Activated naive CD8-positive, alpha-beta T cell treated with anti-CD3 and anti-CD28 coated beads, Interleukin-2, amount 50 U/mL, for 24 hours (primary cell): ENCODE measurements around the gene JAGN1.
"Not testable (repeated sequence)": the region's sequence is repeated elsewhere in the genome, so short reads cannot be mapped to it uniquely, and the experiment has no call there.

ENCODE experiments used
- ATAC-seq: fragments of 150-1000 bp; cut with Tn5 transposase; one replicate; pipeline ENCODE4 v1.10.0; 2021
- DNase-seq: peaks from one replicate; pipeline ENCODE4 v3.0.0; 2021
- H3K27ac Mint-ChIP-seq: one replicate; pipeline ENCODE4 v1.8.0; 2021; ENCODE audit warnings: mild to moderate bottlenecking, mixed read lengths
- H3K27me3 Mint-ChIP-seq: one replicate; pipeline ENCODE4 v1.8.0; 2021; ENCODE audit warnings: mixed read lengths
- H3K36me3 Mint-ChIP-seq: one replicate; pipeline ENCODE4 v1.8.0; 2021; ENCODE audit warnings: low read depth, mixed read lengths
- H3K4me1 Mint-ChIP-seq: one replicate; pipeline ENCODE4 v1.8.0; 2021; ENCODE audit warnings: mixed read lengths
- H3K4me3 Mint-ChIP-seq: one replicate; pipeline ENCODE4 v1.8.0; 2021; ENCODE audit warnings: mild to moderate bottlenecking, moderate library complexity, mixed read lengths
- H3K9me3 Mint-ChIP-seq: one replicate; pipeline ENCODE4 v1.8.0; 2021; ENCODE audit warnings: mixed read lengths

JAGN1 gene

GRCh38 chr3:9934993-9935392, 44.6 kb downstream of the JAGN1 start:
- H3K4me3 Mint-ChIP-seq = peak overlapping the region; percentile 89

GRCh38 chr3:9935966-9936510, 45.6 kb downstream of the JAGN1 start:
- no peak for ATAC-seq
- H3K4me3 Mint-ChIP-seq = no peak overlapping the region
- H3K27me3 Mint-ChIP-seq = no peaks in the 10 kb centered on the region
- no peak for DNase-seq
- no peaks in the 10 kb centered on the region for H3K9me3 Mint-ChIP-seq
- peak overlapping the region; percentile 37 for H3K27ac Mint-ChIP-seq
- H3K4me1 Mint-ChIP-seq = peaks cover 35% of the 10 kb centered on the region
- H3K36me3 Mint-ChIP-seq = peaks cover 7% of the 10 kb centered on the region

More at GRCh38 chr3:9934993-9935392, 44.6 kb downstream of the JAGN1 start:
- ATAC-seq (no peak), DNase-seq (no peak)
- Mint-ChIP-seq H3K9me3 (no peaks in the 10 kb centered on the region), H3K27ac (peak overlapping the region; percentile 48), H3K27me3 (no peaks in the 10 kb centered on the region), H3K36me3 (peaks cover 7% of the 10 kb centered on the region), H3K4me1 (peaks cover 35% of the 10 kb centered on the region)

GRCh38 chr3:9937486-9938238, 47.3 kb downstream of the JAGN1 start:
- no peak overlapping the region for H3K27ac Mint-ChIP-seq
- no peaks in the 10 kb centered on the region for H3K27me3 Mint-ChIP-seq
- ATAC-seq = no peak
- no peak for DNase-seq
- H3K36me3 Mint-ChIP-seq = peaks cover 9% of the 10 kb centered on the region
- H3K4me1 Mint-ChIP-seq = peaks cover 24% of the 10 kb centered on the region
- H3K9me3 Mint-ChIP-seq = no peaks in the 10 kb centered on the region
- no peak overlapping the region for H3K4me3 Mint-ChIP-seq

GRCh38 chr3:9938966-9939365, 48.6 kb downstream of the JAGN1 start:
- Mint-ChIP-seq H3K27ac (no peak overlapping the region), H3K4me3 (no peak overlapping the region), H3K36me3 (peaks cover 9% of the 10 kb centered on the region), H3K4me1 (peaks cover 19% of the 10 kb centered on the region), H3K9me3 (no peaks in the 10 kb centered on the region), H3K27me3 (no peaks in the 10 kb centered on the region)
- no peak for ATAC-seq
- DNase-seq = no peak

GRCh38 chr3:9939906-9940305, 49.5 kb downstream of the JAGN1 start:
- H3K27ac Mint-ChIP-seq, H3K9me3 Mint-ChIP-seq, H3K4me1 Mint-ChIP-seq, H3K4me3 Mint-ChIP-seq, DNase-seq, H3K36me3 Mint-ChIP-seq, H3K27me3 Mint-ChIP-seq, ATAC-seq: not testable (repeated sequence)

- Mint-ChIP-seq H3K36me3 (peaks cover 2% of the 10 kb centered on the region), H3K4me3 (no peak overlapping the region), H3K9me3 (no peaks in the 10 kb centered on the region), H3K4me1 (peaks cover 3% of the 10 kb centered on the region), H3K27ac (no peak overlapping the region), H3K27me3 (no peaks in the 10 kb centered on the region)
- ATAC-seq (no peak), DNase-seq (no peak)
These were observed 50.3 kb downstream of the JAGN1 start for GRCh38 chr3:9940746-9941145.

- no peaks in the 10 kb centered on the region for H3K27me3 Mint-ChIP-seq
- no peaks in the 10 kb centered on the region for H3K9me3 Mint-ChIP-seq
- ATAC-seq (no peak), DNase-seq (no peak)
- peaks cover 4% of the 10 kb centered on the region for H3K4me1 Mint-ChIP-seq
- H3K4me3 Mint-ChIP-seq = no peak overlapping the region
- no peak overlapping the region for H3K27ac Mint-ChIP-seq
- peaks cover 2% of the 10 kb centered on the region for H3K36me3 Mint-ChIP-seq
These were observed 51.8 kb downstream of the JAGN1 start for GRCh38 chr3:9942164-9942563.

GRCh38 chr3:9942934-9943690, 52.7 kb downstream of the JAGN1 start:
- H3K27ac Mint-ChIP-seq = no peak overlapping the region

More at GRCh38 chr3:9942934-9943690, 52.7 kb downstream of the JAGN1 start:
- Mint-ChIP-seq H3K27me3 (no peaks in the 10 kb centered on the region), H3K36me3 (peaks cover 2% of the 10 kb centered on the region), H3K4me3 (no peak overlapping the region), H3K4me1 (peaks cover 4% of the 10 kb centered on the region), H3K9me3 (no peaks in the 10 kb centered on the region)
- ATAC-seq (no peak), DNase-seq (no peak)
